H9 (cell line): Measurements from ENCODE around the gene SYT17. TPM values are rescaled to one million over a fixed set of nuclear protein-coding genes. Genes with fewer than 3 reads are reported as not detected.

Source experiments
- DNase-seq: peaks from one replicate; pipeline ENCODE4 v3.0.0-alpha.2; 2017
- H2AFZ ChIP-seq: one replicate; pipeline ENCODE4 v1.6.1; 2013; ENCODE audit warnings: mild to moderate bottlenecking, low read length, control low read depth, moderate library complexity
- H2AK5ac ChIP-seq: 2 replicates; pipeline ENCODE4 v1.6.1; 2013; ENCODE audit warnings: low read length, control low read depth, mixed read lengths; ENCODE audit not compliant: insufficient read length
- H2BK120ac ChIP-seq: one replicate; pipeline ENCODE4 v1.6.1; 2013; ENCODE audit warnings: low read depth, mild to moderate bottlenecking, low read length, control low read depth, inconsistent platforms; ENCODE audit not compliant: poor library complexity, severe bottlenecking
- H2BK12ac ChIP-seq: 2 replicates; pipeline ENCODE4 v1.6.1; 2013; ENCODE audit warnings: low read length, control low read depth, mixed read lengths, low read depth; ENCODE audit not compliant: insufficient read length
- H2BK15ac ChIP-seq: 2 replicates; pipeline ENCODE4 v1.6.1; 2013; ENCODE audit warnings: low read depth, low read length, control low read depth
- H2BK20ac ChIP-seq: one replicate; pipeline ENCODE4 v1.6.1; 2013; ENCODE audit warnings: low read depth, mild to moderate bottlenecking, low read length, control low read depth, inconsistent platforms; ENCODE audit not compliant: poor library complexity, severe bottlenecking
- H2BK5ac ChIP-seq: 2 replicates; pipeline ENCODE4 v1.6.1; 2013; ENCODE audit warnings: low read length, control low read depth, mixed read lengths; ENCODE audit not compliant: insufficient read length
- H3K14ac ChIP-seq: 2 replicates; pipeline ENCODE4 v1.6.1; 2013; ENCODE audit warnings: low read length, control low read depth; ENCODE audit not compliant: insufficient read depth
- H3K18ac ChIP-seq: 2 replicates; pipeline ENCODE4 v1.6.1; 2013; ENCODE audit warnings: low read depth, mild to moderate bottlenecking, mixed read lengths, low read length, control low read depth; ENCODE audit not compliant: insufficient read length
- H3K23ac ChIP-seq: 2 replicates; pipeline ENCODE4 v1.6.1; 2013; ENCODE audit warnings: low read length, control low read depth, mixed read lengths, low read depth; ENCODE audit not compliant: insufficient read length
- H3K23me2 ChIP-seq: 2 replicates; pipeline ENCODE4 v1.6.1; 2013; ENCODE audit warnings: low read depth, mild to moderate bottlenecking, mixed read lengths, low read length, control low read depth; ENCODE audit not compliant: insufficient read length, poor library complexity, severe bottlenecking
- H3K27ac ChIP-seq: 2 replicates; pipeline ENCODE4 v1.5.1; 2013; ENCODE audit warnings: low read length, control low read depth, mixed read lengths, low read depth; ENCODE audit not compliant: insufficient read length
- H3K27me3 ChIP-seq: 2 replicates; pipeline ENCODE4 v1.6.1; 2013; ENCODE audit warnings: low read length, control low read depth, inconsistent platforms; ENCODE audit not compliant: insufficient read depth
- H3K4ac ChIP-seq: 2 replicates; pipeline ENCODE4 v1.6.1; 2013; ENCODE audit warnings: low read depth, mild to moderate bottlenecking, control low read depth, inconsistent platforms, low read length, moderate library complexity
- H3K4me1 ChIP-seq: 2 replicates; pipeline ENCODE4 v1.6.1; 2013; ENCODE audit warnings: low read length, control low read depth, inconsistent platforms; ENCODE audit not compliant: insufficient read depth
- H3K4me2 ChIP-seq: 2 replicates; pipeline ENCODE4 v1.6.1; 2013; ENCODE audit warnings: low read length, control low read depth, mixed read lengths; ENCODE audit not compliant: insufficient read length, insufficient read depth
- H3K56ac ChIP-seq: 2 replicates; pipeline ENCODE4 v1.6.1; 2013; ENCODE audit warnings: low read depth, mild to moderate bottlenecking, mixed read lengths, low read length, control low read depth; ENCODE audit not compliant: insufficient read length
- H3K79me1 ChIP-seq: 2 replicates; pipeline ENCODE4 v1.6.1; 2013; ENCODE audit warnings: low read depth, mild to moderate bottlenecking, moderate library complexity, low read length, control low read depth, inconsistent platforms; ENCODE audit not compliant: insufficient read depth, poor library complexity, severe bottlenecking
- H3K79me2 ChIP-seq: 2 replicates; pipeline ENCODE4 v1.6.1; 2013; ENCODE audit warnings: low read length, control low read depth, inconsistent platforms; ENCODE audit not compliant: insufficient read depth
- H3K9ac ChIP-seq: 2 replicates; pipeline ENCODE4 v1.6.1; 2013; ENCODE audit warnings: low read length, control low read depth, mixed read lengths; ENCODE audit not compliant: insufficient read length; ENCODE audit errors: extremely low read depth
- H3K9me3 ChIP-seq: one replicate; pipeline ENCODE4 v1.6.1; 2013; ENCODE audit warnings: low read depth, low read length, inconsistent platforms; ENCODE audit not compliant: control insufficient read depth
- H3T11ph ChIP-seq: one replicate; pipeline ENCODE4 v1.6.1; 2013; ENCODE audit warnings: mild to moderate bottlenecking, low read length, control low read depth, inconsistent platforms
- H4K20me1 ChIP-seq: one replicate; pipeline ENCODE4 v1.6.1; 2013; ENCODE audit not compliant: control insufficient read depth, insufficient read length, insufficient read depth
- H4K5ac ChIP-seq: 2 replicates; pipeline ENCODE4 v1.6.1; 2013; ENCODE audit warnings: low read depth, mild to moderate bottlenecking, mixed read lengths, low read length, control low read depth; ENCODE audit not compliant: insufficient read length
- H4K8ac ChIP-seq: replicated peaks from 2 replicates; pipeline ENCODE4 v1.6.1; 2013; ENCODE audit warnings: low read length, control low read depth, mixed read lengths, low read depth; ENCODE audit not compliant: insufficient read length
- H4K91ac ChIP-seq: 2 replicates; pipeline ENCODE4 v1.6.1; 2013; ENCODE audit warnings: low read depth, mild to moderate bottlenecking, moderate library complexity, mixed read lengths, low read length, control low read depth; ENCODE audit not compliant: insufficient read length
- H3K27ac Mint-ChIP-seq, 3 experiments: 2 replicates in 2 of 3; 3 replicates in 1 of 3; pipeline ENCODE4 v1.8.0; 2020 to 2021; ENCODE audit warnings: mixed read lengths in 3 of 3, mild to moderate bottlenecking in 1 of 3, moderate library complexity in 1 of 3
- H3K27me3 Mint-ChIP-seq: 2 replicates; pipeline ENCODE4 v1.8.0; 2021; ENCODE audit warnings: low read depth, mild to moderate bottlenecking, moderate library complexity, mixed read lengths
- H3K36me3 Mint-ChIP-seq, 3 experiments: 2 replicates in 2 of 3; 3 replicates in 1 of 3; pipeline ENCODE4 v1.8.0; 2020 to 2021; ENCODE audit warnings: low read depth in 3 of 3, mixed read lengths in 3 of 3; ENCODE audit not compliant: insufficient read depth in 1 of 3
- H3K4me1 Mint-ChIP-seq, 2 experiments: 2 replicates each; pipeline ENCODE4 v1.8.0; 2020; ENCODE audit warnings: mixed read lengths in 2 of 2
- H3K4me3 Mint-ChIP-seq, 2 experiments: 2 replicates in 1 of 2; 3 replicates in 1 of 2; pipeline ENCODE4 v1.8.0; 2020 to 2021; ENCODE audit warnings: mild to moderate bottlenecking in 2 of 2, mixed read lengths in 2 of 2, moderate library complexity in 1 of 2
- H3K9me3 Mint-ChIP-seq, 2 experiments: 2 replicates in 1 of 2; 3 replicates in 1 of 2; pipeline ENCODE4 v1.8.0; 2020; ENCODE audit warnings: mild to moderate bottlenecking in 2 of 2, mixed read lengths in 2 of 2, moderate library complexity in 1 of 2
- WGBS: extraction: QIAGEN DNeasy Blood & Tissue Kit; methylation state at CpG from one replicate; pipeline ENCODE4 v1.1.7; 2013; ENCODE audit warnings: missing lambda C conversion rate, low lambda C conversion rate, mixed read lengths; ENCODE audit not compliant: insufficient read length; ENCODE audit errors: extremely low coverage; 5-methylcytosine and 5-hydroxymethylcytosine counted together
- total RNA-seq: library from RNA; stranded (reverse); gene quantifications from 2 replicates; pipeline ENCODE4 v1.2.1, GENCODE V29; 2021
- TF ChIP-seq, protein P1 (sequence below): fragments of 200-600 bp; sonication (generic); conservative IDR thresholded peaks from 3 replicates; pipeline ENCODE4 v1.8.0; 2021; ENCODE audit warnings: antibody characterized with exemption, mild to moderate bottlenecking

Gene SYT17
- total RNA-seq, 1 experiment from 2014 or later, result 3.0 TPM

GRCh38 chr16:19172098-19172780, 4.2 kb downstream of the SYT17 start:
- Histone ChIP-seq H4K91ac (no peak overlapping the region), H4K8ac (no peak overlapping the region), H3K4me2 (no peak overlapping the region), H3K9me3 (no peaks in the 10 kb centered on the region), H3K79me1 (no peaks in the 10 kb centered on the region), H3K27ac (no peak overlapping the region), H3K56ac (no peak overlapping the region), H2BK5ac (no peak overlapping the region), H4K5ac (no peak overlapping the region), H3K27me3 (peaks cover 6% of the 10 kb centered on the region; the same call in 1 of the 2 replicates), H3K4me1 (no peaks in the 10 kb centered on the region), H3K14ac (no peak overlapping the region), H3K79me2 (no peaks in the 10 kb centered on the region), H3K18ac (no peak overlapping the region), H3K4ac (no peak overlapping the region), H2BK15ac (no peak overlapping the region), H2AFZ (no peak overlapping the region), H2BK120ac (no peak overlapping the region), H3T11ph (no peak overlapping the region), H2BK20ac (no peak overlapping the region), H3K23ac (no peak overlapping the region), H3K23me2 (peaks cover 12% of the 10 kb centered on the region), H2AK5ac (no peak overlapping the region), H3K9ac (no peak overlapping the region), H2BK12ac (no peak overlapping the region), H4K20me1 (no peaks in the 10 kb centered on the region)
- no CpG with 5 or more reads among the region's 12 CpGs for WGBS
- Mint-ChIP-seq H3K36me3 (no peaks in the 10 kb centered on the region), H3K27me3 (peaks cover 30% of the 10 kb centered on the region), H3K9me3 (no peaks in the 10 kb centered on the region), H3K27ac (no peak overlapping the region), H3K4me1 (peaks cover 4 to 6% of the 10 kb centered on the region in 2 experiments), H3K4me3 (no peak overlapping the region)
- TF ChIP-seq, protein P1, sequence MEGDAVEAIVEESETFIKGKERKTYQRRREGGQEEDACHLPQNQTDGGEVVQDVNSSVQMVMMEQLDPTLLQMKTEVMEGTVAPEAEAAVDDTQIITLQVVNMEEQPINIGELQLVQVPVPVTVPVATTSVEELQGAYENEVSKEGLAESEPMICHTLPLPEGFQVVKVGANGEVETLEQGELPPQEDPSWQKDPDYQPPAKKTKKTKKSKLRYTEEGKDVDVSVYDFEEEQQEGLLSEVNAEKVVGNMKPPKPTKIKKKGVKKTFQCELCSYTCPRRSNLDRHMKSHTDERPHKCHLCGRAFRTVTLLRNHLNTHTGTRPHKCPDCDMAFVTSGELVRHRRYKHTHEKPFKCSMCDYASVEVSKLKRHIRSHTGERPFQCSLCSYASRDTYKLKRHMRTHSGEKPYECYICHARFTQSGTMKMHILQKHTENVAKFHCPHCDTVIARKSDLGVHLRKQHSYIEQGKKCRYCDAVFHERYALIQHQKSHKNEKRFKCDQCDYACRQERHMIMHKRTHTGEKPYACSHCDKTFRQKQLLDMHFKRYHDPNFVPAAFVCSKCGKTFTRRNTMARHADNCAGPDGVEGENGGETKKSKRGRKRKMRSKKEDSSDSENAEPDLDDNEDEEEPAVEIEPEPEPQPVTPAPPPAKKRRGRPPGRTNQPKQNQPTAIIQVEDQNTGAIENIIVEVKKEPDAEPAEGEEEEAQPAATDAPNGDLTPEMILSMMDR, result no peak
- no peak for DNase-seq
